Stimulated activated CD4-positive, alpha-beta T cell treated with anti-CD3 and anti-CD28 coated beads, Interleukin-12 subunit alpha, Interleukin-12 subunit beta, amount 100 ng/mL, for 48 hours (primary cell): ENCODE measurements around the gene FTH1.

Experiments used
- DNase-seq, 3 donors: peaks; one replicate each; pipeline ENCODE4 v3.0.0-alpha.2; 2020; ENCODE audit warnings: low read depth in 2 of 3, low spot score in 1 of 3

Gene FTH1

DNA sequence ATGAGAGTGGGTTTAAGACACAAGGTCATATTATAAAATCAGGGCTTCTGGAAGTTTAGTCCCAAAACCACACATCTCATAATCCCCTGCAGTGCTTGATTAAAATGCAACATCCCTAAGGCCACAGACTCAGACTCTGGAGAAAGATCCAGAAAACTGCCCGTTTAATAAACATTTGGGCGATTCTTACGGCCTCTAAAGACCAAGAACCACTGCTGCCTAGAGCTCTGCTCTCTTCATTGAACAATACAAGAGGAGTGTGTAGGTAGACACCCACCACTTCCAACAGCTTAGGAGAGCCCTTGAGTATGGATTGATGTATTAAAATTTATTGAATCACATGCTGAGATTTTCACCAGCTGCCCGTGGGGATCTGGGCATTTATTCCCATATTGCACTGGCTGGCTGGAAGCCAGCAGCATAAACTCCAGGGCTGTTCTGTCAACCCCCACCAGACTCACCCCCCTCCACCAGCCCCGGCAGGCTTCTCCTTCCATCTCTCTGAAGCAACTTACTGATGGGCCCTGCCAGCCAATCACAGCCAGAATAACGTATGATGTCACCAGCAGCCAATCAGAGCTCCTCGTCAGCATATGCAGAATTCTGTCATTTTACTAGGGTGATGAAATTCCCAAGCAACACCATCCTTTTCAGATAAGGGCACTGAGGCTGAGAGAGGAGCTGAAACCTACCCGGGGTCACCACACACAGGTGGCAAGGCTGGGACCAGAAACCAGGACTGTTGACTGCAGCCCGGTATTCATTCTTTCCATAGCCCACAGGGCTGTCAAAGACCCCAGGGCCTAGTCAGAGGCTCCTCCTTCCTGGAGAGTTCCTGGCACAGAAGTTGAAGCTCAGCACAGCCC is 18.0 kb downstream of the FTH1 start:
- DNase-seq: no peak

DNA sequence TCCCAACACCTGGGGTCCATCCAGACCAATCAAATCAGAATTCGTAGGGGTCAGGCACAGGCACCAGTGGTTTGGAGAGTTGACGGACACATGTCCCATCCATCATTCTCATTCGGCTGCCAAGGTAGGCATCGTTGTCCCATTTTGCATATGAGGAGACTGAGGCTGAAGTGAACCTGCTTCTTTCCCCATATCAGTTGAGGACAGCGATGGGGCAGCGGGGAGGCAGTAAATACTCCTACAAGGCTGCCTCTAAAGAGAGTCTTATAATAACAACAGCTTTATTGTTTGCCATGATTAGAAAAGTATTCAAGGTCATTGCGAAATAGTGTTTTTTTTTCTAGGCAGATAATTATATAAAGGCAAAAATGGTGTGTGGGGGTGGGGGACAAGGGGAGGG is 18.9 kb downstream of the FTH1 start:
- DNase-seq: no peak

DNA sequence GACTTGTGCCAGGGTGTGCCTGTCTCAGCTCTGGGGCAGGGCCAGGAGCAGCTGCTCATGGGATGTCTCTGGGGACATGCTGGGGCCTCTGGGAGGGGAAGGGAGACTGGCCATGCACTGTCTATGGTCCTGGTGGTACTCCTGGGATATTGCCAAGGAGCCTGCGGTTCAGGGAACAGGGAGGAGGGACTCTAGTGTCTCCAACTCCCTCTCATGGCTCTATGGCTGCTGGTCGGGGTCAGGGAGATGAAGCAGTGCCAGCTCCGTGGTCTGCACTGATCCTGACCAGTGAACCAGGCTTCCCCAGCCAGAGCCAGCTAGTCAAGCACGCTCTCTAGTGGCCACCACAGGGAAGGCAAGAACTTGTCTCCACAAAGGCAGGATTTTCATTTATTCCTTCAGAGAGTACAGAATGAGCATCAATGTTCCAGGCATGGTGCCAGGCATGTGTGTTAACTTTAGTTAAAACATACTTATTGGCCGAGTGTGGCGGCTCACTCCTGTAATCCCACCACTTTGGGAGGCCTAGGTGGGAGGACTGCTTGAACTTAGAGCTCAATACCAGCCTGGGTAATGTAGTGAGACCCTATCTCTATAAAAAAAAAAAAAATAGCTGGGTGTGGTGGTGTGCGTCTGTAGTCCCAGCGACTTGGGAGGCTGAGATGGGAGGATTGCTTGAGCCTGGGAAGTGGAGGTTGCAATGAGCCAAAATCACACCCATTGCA is 19.8 kb downstream of the FTH1 start:
- peak; percentile 55 to 61 (median 60) for DNase-seq

DNA sequence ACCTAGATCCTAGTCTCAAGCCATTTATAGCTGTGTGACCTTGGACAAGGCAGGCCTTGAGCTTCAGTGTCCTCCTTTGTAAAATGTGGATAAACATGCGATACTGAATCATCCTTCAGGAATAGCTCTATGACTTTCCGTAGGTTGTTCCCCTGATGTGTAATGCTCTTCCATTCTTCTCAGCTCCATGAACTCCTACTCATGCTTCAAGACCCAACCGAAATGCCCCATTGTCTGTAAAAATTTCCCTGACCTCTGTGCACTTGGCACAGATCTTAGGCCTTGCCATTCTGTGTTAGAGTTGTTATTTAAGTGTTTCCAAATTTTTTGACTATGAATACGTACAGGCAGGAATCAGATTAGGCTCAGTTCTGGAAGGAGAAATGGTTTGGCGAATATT is 20.5 kb downstream of the FTH1 start:
- no peak for DNase-seq

DNA sequence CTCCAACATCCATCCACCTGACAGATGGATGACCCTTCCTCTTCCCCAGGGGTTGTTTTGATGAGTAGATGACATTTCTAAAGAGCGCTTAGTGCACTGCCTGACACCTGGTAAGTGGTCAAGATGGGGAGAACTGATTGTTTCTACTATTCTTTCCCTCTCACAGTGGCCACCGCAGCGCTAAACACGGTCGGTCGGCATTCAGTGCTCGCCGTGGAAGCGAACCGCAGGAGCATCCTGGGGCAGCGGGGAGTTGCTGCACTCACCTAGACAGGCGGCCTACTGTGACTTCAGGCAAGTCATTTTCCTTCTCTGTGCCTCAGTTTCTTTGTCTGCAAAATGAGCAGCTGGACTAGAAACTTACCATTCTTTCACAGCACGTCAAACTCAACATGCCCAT is 22.2 kb downstream of the FTH1 start:
- DNase-seq: no peak

DNA sequence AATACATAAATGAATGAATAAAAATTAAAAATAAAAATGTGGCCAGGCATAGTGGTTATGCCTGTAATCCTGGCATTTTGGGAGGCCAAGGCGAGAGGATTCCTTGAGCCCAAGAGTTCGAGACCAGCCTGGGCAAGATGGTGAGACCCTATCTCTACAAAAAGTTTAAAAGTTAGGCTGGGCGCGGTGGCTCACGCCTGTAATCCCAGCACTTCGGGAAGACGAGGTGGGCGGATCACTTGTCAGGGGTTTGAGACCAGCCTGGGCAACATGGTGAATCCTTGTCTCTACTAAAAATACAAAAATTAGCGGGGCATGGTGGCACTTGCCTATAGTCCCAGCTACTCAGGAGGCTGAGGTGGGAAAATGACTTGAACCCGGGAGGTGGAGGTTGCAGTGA is 27.0 kb downstream of the FTH1 start:
- DNase-seq: no peak

DNA sequence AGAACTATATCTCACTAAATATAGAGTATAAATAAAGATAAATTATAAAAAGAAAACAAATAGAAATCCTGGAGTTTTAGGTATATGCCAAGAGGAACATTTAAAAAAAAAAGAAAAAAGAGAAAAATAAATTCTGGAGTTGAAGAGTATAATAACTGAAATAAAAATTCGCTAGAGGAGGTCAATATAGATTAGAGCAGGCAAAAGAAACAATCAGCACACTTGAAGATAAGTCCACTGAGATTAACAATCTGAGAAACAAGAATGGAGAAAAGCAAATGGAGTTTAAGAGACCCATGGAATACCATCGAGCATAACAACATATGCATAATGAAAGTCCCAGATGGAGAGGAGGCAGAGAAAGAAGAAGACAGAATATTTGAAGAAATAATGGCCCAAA is 31.6 kb downstream of the FTH1 start:
- no peak for DNase-seq

DNA sequence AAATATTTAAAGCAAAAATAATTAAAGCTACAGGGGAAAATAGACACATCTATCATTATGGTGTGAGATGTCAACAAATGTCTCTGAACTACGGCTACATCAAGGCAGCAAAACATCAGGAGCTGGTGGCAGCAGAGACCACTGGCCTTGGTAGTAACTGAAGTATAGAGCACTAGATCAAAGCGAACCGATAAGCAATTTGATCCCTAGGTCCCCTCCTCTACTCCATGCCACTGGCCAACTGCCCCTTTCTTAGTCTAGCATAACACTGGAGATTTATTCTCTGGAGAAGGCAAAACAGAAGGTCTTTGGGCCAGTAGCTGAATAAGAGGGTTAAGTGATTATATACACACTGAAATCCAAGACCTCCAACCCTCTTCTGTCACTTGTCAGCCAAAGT is 36.5 kb downstream of the FTH1 start:
- no peak for DNase-seq

DNA sequence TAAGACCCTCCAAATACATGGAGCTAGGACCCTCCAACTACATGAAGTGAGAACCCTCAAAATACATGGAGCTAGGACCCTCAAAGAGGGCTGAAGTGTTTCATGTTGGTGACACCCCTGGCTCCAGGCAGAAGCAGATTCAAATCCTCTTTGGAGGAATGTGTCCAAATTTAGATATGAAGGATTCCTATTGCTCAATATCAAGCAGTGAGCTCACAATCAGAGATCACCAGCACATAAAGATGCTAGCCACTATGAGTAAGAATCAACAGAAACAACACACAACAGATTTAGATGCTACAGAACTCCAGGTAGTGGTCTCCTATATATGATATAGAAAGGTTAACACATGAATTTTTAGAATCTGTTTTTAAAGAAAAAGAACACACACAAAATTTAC is 38.8 kb downstream of the FTH1 start:
- DNase-seq: no peak

DNA sequence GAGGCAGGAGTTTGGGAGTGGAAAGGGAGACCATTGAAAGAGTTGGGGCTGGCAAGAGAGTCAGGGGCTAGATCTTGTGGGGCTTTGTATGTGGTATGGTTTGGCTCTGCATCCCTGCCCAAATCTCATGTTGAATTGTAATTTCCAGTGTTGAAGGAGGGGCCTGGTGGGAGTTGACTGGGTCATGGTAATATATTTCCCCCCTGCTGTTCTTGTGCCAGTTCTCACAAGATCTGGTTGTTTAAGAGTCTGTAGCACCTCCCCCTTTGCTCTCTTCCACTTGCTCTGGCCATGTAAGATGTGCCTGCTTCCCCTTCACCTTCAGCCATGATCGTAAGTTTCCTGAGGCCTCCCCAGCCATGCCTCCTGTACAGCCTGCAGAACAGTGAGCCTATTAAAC is 39.9 kb downstream of the FTH1 start:
- DNase-seq: no peak

DNA sequence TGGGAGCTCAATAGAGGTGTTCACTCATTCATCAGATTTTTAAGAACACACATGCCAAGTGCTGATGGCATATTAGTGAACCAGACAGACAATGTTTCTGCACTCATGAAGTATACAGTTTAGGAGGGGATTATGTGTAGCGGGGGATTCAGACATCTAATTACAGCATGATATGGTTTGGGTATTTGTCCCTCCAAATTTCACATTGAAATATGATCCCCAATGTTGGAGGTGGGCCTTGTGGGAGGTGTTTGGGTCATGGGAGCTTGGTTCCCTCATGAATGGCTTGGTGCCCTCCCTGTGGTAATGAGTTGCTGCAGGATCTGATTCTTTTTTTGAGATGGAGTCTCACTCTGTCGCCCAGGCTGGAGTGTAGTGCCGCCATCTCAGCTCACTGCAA is 41.2 kb downstream of the FTH1 start:
- no peak for DNase-seq

DNA sequence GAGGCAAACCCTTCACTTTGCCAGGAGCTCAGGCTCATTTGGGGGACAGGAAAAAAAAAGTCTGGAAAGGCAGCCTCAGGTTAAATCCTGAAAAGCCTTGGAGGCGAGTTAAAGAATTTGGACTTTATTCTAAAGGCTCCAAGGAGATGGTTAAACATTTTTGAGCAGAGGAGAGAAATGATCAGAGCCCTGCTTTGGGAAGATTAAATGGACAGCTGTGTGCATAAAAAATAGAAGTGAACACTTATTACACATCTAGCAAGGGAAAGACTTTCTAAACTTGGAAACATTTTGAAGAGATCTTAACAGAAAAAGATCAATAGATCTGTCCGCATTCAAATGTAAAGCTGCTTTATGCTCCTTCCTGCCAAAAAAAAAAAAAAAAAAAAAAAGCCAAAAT is 41.7 kb downstream of the FTH1 start:
- DNase-seq: no peak

DNA sequence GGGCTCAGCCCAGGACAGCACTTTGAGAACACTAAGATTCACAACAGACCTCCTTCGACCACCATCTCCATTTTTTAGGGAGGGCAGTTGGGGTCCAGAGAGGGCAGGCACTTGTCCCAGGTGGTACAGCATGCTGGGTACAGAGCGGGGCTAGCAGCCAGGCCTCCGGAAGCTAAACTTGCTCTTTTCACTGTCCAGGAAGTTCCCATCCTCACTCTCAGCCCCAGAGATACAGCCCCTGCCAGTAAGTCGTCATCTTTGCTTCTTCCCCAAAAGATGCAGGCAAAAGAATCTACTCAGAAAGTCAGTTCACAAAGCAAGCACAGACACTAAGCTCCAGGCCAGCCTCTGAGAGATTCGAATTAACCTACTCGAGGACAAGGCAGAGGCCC is 43.4 kb downstream of the FTH1 start:
- no peak for DNase-seq

DNA sequence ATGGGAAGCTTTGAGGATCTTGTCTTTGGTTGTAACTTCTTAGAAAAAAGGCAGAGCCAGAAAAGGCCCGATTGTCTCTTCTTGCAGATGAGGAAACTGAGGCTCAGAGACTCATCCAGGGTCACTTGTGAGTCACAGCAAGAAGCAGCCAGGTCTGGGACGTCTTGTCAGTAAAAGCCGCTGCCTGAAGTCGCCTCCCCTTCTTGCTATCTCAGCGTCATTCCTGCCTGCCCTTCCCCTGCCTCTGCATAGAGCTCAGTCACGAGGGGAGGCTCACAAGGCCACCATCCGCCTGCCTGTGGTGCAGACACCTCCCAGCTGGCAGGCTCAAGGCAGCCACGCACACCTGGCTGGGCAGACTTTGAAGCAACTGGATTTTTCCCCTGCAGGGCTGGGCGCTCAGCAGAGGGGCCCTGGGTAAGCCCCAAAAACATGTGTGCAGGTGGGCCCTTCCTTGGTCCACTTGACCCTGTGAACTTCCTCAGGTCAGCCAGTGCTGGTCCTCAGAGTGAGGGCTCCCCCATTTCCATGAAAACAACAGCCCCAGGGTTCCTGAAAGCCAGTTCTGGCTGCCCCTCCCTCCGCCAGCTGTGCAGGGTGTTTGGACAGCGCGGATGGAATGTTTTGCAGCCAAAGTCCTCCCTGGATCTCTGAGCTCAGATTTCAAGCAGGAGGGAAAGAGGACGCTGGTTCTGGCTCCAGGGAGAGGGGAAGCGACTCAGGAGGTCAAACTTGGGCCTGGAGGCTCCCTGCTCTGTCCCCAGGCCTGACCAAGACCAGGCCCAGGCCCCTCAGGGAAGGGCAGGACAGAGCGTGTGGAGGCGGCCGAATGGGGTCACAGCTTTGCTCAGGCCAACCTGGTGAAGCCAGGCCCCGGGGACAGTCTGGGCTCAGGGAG is 44.0 kb downstream of the FTH1 start:
- no peak for DNase-seq

DNA sequence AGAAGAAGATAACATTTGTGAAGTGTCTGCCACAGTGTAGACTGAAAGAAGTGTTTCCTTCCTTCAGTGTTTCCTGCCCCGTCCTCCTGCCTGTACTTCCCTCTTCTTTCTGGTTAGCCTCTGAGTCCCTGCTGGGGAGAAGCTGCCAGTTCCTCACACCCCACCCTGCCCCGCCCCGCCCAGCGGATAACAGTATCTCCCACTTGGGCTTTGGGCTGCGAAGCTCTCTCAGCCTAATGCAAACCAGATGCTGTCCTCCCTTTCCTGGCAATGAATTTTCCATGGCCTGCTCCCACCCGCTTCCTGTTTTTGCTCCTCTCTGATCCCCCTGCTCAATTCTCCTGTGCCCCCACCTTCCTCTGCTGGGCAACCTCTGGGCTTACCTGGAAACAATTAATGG is 44.9 kb downstream of the FTH1 start:
- DNase-seq: no peak

DNA sequence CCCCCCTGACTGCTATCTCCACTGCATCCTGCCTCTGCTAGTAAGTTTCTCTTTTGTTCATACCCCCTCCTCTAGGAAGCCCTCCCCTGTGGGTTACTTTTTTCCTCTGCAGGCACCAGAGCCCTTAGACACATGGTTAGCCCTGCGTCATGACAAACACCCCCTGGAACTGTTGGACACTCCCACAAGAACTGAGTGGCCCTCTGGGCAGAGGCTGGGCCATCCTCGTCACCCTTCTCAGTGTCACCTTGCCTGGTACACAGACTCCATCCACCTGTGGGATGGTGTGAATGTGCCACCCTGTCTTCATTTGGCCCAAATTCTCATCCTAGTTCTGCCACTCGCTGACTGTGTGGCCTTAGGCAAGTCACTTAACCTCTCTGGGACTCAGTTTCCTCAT is 46.0 kb downstream of the FTH1 start:
- DNase-seq: no peak

DNA sequence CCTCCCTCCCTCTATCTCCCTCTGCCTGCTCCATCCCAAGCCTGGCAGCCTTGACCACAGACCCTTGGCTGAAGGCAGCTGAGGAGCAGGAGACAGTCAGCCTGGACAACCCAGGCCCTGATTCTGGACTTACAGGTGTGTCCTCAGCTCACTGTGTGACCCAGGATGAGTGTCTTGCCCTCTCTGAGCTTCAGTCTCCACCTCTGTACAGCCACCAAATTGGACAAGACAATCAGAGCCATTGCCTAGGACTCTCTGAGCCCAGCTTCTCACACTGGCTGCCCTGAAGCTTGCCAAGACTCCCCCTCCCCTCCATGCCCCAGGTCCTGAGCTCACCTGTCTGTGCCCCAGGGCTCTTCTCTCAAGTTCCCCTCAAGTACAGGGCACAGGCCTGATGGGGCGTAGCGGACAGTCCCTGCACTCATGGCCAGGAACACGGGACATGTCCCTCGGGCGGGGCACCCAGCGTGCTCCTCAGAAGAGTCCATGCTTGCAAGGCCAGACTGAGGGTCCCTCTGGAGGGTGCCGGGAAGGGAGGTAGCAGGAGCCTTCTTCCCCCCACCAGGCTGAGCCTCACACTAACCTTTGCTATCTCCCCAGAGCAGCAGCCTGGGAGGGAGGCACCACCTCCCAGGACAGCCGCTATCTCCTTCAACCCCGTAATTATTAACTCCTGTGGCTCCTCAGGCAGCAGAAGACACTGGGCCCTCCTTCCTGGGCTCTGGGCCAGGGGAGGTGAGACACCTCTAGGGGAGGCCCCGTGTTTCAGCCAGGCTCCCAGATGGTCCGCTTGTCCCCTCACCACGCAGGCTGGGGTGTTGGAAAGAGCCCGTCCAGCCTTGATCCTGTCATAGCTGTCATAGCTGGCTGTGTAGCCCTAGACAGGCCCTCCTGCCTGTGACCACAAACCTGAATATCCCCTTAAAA is 47.5 kb downstream of the FTH1 start:
- DNase-seq: no peak

DNA sequence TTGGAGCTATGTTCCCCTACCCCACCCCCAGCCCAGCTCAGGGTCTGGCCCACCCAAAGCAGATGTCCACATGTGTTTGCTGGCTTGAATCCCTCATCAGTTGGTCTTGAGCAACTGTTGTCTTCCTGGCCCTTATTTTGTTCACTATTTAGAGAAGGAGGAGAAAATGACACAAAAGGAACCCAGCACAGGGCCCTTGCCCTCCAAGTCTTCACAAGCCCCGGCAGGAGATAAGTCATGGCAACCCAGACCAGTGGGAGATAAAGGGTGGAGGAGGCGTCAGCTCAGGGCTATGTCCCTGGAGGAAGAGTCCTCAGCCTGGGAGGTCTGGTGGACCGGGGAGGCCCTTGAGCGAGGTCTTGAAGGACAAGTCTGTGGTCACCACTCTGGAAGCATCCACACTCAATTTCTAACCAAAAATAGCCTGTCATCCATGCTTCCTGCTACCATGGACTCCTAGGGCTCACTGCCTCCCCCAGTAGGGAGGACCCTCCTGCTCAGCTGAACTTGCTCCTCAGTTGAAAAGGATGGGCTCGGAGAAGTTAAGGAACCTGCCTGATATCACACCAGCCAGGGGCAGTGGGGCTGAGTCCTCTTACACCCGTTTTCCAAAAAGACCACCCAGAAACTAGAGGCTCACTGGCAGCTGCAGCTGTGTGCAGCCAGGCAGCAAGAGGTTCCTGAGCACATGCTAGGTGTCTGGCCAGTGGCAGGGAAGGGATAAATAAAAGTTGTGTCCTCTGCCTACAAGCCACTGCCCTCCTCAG is 48.3 kb downstream of the FTH1 start:
- no peak for DNase-seq

DNA sequence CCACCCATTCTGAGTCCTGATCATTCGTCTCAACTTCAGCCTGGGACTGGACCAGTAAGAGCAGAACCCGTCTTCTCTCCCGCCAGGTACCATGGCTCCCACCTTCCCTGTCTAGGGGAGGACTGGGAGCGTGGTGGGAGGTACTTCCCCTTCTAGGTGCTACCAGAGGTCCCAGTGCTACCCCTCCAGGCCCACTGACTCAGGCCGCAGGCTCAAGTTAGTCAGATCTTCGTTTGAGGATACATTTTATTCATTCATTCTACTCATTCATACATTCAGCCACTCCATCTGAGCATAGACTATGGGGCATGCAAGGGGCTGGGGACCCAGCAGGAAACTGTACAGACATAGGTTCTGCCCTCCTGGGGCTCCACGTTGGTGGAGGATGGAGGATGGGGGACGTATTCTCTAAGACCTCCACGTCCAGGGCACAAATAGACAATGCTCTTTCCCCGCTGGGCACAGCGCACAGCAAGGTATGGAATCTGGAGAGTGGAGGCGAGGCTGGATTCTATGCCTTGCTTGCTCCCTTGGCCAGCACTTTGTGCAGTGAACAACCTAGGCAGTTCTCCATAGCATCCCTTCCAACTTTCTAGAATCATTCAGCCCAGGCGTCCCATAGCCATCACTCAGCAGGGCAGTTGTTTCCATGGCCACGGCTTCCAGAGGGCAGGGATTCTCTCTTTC is 49.0 kb downstream of the FTH1 start:
- DNase-seq: no peak
